ENCODE results near the gene INSR. TPM values are rescaled to one million over a fixed set of nuclear protein-coding genes. Genes with fewer than 3 reads are reported as not detected.

Gene INSR
- total RNA-seq, 1 donor from 2014 or later = 69.2 TPM

GRCh38 chr19:7267792-7268704 is 26.2 kb downstream of the INSR start:
- Mint-ChIP-seq H3K9me3 (ENCODE audit: low read depth) (peaks cover 10% of the 10 kb centered on the region), H3K36me3 (ENCODE audit: insufficient read depth) (peaks cover 34% of the 10 kb centered on the region)

GRCh38 chr19:7266832-7267231 is 27.4 kb downstream of the INSR start:
- Mint-ChIP-seq H3K27ac (no peak overlapping the region), H3K9me3 (ENCODE audit: low read depth) (peaks cover 10% of the 10 kb centered on the region), H3K27me3 (no peaks in the 10 kb centered on the region), H3K4me1 (ENCODE audit: low read depth) (peaks cover 15% of the 10 kb centered on the region), H3K36me3 (ENCODE audit: insufficient read depth) (peaks cover 36% of the 10 kb centered on the region), H3K4me3 (ENCODE audit: low read depth) (no peak overlapping the region)
- TF ChIP-seq CTCF (IDR thresholded peaks at IDR 0.05; ENCODE audit: unreplicated experiment) = no peak
- DNase-seq (ENCODE audit: low spot score, unreplicated experiment) = no peak

More at GRCh38 chr19:7267792-7268704, 26.2 kb downstream of the INSR start:
- no peak overlapping the region for H3K27ac Mint-ChIP-seq
- H3K4me3 Mint-ChIP-seq (ENCODE audit: low read depth) = peak overlapping the region; percentile 8
- no peak for TF ChIP-seq CTCF (IDR thresholded peaks at IDR 0.05; ENCODE audit: unreplicated experiment)
- H3K4me1 Mint-ChIP-seq (ENCODE audit: low read depth) = peaks cover 15% of the 10 kb centered on the region
- H3K27me3 Mint-ChIP-seq = no peaks in the 10 kb centered on the region
- no peak for DNase-seq (ENCODE audit: low spot score, unreplicated experiment)

GRCh38 chr19:7265963-7266362 is 28.3 kb downstream of the INSR start:
- Mint-ChIP-seq H3K4me3 (ENCODE audit: low read depth) (no peak overlapping the region), H3K27ac (no peak overlapping the region), H3K27me3 (no peaks in the 10 kb centered on the region), H3K36me3 (ENCODE audit: insufficient read depth) (peaks cover 36% of the 10 kb centered on the region), H3K9me3 (ENCODE audit: low read depth) (peaks cover 10% of the 10 kb centered on the region), H3K4me1 (ENCODE audit: low read depth) (peaks cover 15% of the 10 kb centered on the region)
- TF ChIP-seq CTCF (IDR thresholded peaks at IDR 0.05; ENCODE audit: unreplicated experiment) = no peak
- no peak for DNase-seq (ENCODE audit: low spot score, unreplicated experiment)

- Mint-ChIP-seq H3K36me3 (ENCODE audit: insufficient read depth) (peaks cover 34% of the 10 kb centered on the region), H3K4me1 (ENCODE audit: low read depth) (peaks cover 15% of the 10 kb centered on the region), H3K27me3 (no peaks in the 10 kb centered on the region), H3K9me3 (ENCODE audit: low read depth) (peaks cover 10% of the 10 kb centered on the region), H3K4me3 (ENCODE audit: low read depth) (no peak overlapping the region), H3K27ac (no peak overlapping the region)
- TF ChIP-seq CTCF (IDR thresholded peaks at IDR 0.05; ENCODE audit: unreplicated experiment) = no peak
- DNase-seq (ENCODE audit: low spot score, unreplicated experiment) = no peak
These were observed 29.4 kb downstream of the INSR start for GRCh38 chr19:7264858-7265257.

GRCh38 chr19:7263521-7263920 is 30.7 kb downstream of the INSR start:
- TF ChIP-seq CTCF (IDR thresholded peaks at IDR 0.05; ENCODE audit: unreplicated experiment) = no peak
- Mint-ChIP-seq H3K36me3 (ENCODE audit: insufficient read depth) (peaks cover 31% of the 10 kb centered on the region), H3K27me3 (no peaks in the 10 kb centered on the region), H3K27ac (no peak overlapping the region), H3K4me1 (ENCODE audit: low read depth) (peaks cover 16% of the 10 kb centered on the region), H3K4me3 (ENCODE audit: low read depth) (no peak overlapping the region), H3K9me3 (ENCODE audit: low read depth) (peaks cover 10% of the 10 kb centered on the region)
- DNase-seq (ENCODE audit: low spot score, unreplicated experiment) = no peak
